Measurements from ENCODE around the gene RUFY4. TPM values are rescaled to one million over a fixed set of nuclear protein-coding genes. Genes with fewer than 3 reads are reported as not detected.

The RUFY4 gene
- total and polyA plus RNA-seq, 10 donors, result 0.32 to 4.5 (median 2.6) TPM

DNA sequence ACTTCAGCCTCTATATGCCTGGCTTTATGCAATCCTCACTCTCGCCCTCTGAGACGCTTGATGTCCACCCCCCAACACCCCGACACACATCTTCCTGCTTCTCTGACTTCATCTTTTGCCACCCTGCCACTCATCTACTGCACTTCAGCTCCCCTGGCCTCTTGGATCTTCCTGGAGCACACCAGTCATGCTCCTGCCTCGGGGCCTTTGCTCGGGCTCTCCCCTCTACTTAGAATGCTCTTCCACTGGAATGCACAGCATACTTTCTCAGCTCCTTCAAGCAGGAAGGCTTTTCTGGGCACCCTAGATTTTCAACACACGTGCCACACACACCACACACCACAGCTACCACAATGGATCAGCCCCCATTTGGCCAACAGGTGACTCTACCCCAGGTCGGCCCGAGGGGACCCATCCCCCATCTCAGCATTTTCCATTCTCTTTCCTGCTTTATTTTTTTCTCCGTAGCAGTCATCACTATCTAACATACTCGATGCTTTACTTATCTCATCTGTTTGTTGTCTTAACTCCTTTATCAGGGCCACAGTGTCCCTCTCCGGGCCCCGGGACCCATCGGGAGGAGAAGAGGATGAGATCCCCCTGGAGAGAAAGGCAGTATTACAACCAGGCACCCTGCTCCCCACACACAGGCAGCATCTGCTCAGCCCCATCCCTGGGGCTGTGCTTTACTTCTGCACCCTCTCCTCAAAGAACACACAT, 2.3 kb downstream of the RUFY4 start:
- Histone ChIP-seq H3K27me3 (replicated peaks in 1 of 7) (peaks cover 0 to 11% (median 0%) of the 10 kb centered on the region in 7 donors), H3K27ac (no peak overlapping the region), H3K9me3 (no peaks in the 10 kb centered on the region), H3K4me3 (no peak overlapping the region), H3K36me3 (no peaks in the 10 kb centered on the region), H3K4me1 (peaks cover 0 to 32% (median 14%) of the 10 kb centered on the region in 6 donors)
- TF ChIP-seq POLR2A (IDR thresholded peaks at IDR 0.05), result no peak
- TF ChIP-seq, protein P1, sequence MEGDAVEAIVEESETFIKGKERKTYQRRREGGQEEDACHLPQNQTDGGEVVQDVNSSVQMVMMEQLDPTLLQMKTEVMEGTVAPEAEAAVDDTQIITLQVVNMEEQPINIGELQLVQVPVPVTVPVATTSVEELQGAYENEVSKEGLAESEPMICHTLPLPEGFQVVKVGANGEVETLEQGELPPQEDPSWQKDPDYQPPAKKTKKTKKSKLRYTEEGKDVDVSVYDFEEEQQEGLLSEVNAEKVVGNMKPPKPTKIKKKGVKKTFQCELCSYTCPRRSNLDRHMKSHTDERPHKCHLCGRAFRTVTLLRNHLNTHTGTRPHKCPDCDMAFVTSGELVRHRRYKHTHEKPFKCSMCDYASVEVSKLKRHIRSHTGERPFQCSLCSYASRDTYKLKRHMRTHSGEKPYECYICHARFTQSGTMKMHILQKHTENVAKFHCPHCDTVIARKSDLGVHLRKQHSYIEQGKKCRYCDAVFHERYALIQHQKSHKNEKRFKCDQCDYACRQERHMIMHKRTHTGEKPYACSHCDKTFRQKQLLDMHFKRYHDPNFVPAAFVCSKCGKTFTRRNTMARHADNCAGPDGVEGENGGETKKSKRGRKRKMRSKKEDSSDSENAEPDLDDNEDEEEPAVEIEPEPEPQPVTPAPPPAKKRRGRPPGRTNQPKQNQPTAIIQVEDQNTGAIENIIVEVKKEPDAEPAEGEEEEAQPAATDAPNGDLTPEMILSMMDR (IDR thresholded peaks at IDR 0.05 in 8 of 11, conservative IDR thresholded peaks at IDR 0.05 in 3 of 11), result no peak
- no peak for TF ChIP-seq POLR2AphosphoS5 (IDR thresholded peaks at IDR 0.05)
- no peak for DNase-seq
- intact Hi-C loops (cut with DNase I; ENCODE audit: low total_unique reads), result loop anchor here (10.0 kb wide), 1 partner anchor 287 kb away; no protein-coding TSS in a partner anchor
- 75 to 90% (median 82%) methylated on average over 13 of the region's 13 CpGs for WGBS, 5 donors

DNA sequence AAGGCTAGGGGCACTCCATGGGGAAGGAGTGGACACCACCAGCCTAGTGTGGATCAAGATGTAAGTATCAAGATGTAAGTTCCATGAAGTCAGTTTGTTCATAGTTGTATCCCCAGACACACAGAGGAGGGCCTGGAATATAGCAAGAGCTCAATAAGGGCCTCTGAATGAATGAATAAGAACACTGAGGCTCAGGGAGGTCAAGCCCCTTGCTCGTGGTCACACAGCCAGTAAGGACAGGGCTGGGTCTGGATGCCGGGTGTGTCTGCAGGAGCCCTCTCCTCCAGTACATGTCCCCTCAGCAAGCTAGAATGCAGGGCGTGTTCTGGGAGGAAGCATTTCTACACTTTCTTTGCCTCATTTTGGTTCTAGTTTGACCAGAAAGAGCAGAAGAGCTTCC, 2.9 kb downstream of the RUFY4 start:
- Histone ChIP-seq H3K4me1 (peaks cover 0 to 26% (median 12%) of the 10 kb centered on the region in 6 donors), H3K27ac (no peak overlapping the region), H3K4me3 (no peak overlapping the region), H3K27me3 (replicated peaks in 1 of 7) (peaks cover 0 to 11% (median 0%) of the 10 kb centered on the region in 7 donors), H3K9me3 (no peaks in the 10 kb centered on the region), H3K36me3 (no peaks in the 10 kb centered on the region)
- 64 to 94% (median 84%) methylated on average over 3 of the region's 3 CpGs for WGBS, 5 donors
- DNase-seq, result no peak
- TF ChIP-seq POLR2A (IDR thresholded peaks at IDR 0.05) (no peak), POLR2AphosphoS5 (IDR thresholded peaks at IDR 0.05) (no peak)
- TF ChIP-seq, protein P1 (IDR thresholded peaks at IDR 0.05 in 8 of 11, conservative IDR thresholded peaks at IDR 0.05 in 3 of 11), result no peak
- intact Hi-C loops (cut with DNase I; ENCODE audit: low total_unique reads), result loop anchor here (10.0 kb wide), 1 partner anchor 287 kb away; no protein-coding TSS in a partner anchor

DNA sequence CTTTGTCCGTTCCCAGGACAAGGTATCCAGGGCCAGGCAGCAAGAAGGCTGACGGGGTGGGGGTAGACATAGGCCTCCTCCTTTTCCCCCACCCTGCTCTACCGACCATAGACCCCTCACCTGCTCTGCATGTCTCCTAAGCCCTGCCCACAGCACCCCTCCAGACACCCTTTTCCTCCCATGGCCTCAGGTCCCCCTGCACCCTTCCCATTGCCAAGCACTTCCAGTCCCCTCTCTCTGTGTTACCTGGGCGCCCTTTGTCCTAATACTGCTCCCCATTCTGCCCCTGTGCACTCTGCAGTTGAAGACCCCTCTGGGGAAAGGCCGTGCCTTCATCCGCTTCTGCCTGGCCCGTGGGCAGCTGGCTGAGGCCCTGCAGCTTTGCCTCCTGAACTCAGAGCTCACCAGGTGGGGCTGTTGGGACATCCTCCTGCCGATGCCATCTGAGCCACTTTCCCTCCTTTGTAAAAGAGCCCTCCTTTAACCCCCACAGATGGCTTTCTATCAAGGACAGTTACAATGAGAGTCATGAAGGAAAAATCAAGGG, 3.5 kb downstream of the RUFY4 start:
- 81 to 86% (median 85%) methylated on average over 8 of the region's 8 CpGs for WGBS, 5 donors
- TF ChIP-seq, protein P1 (IDR thresholded peaks at IDR 0.05 in 8 of 11, conservative IDR thresholded peaks at IDR 0.05 in 3 of 11), result no peak
- no peak for TF ChIP-seq POLR2AphosphoS5 (IDR thresholded peaks at IDR 0.05)
- TF ChIP-seq POLR2A (IDR thresholded peaks at IDR 0.05), result no peak
- Histone ChIP-seq H3K36me3 (no peaks in the 10 kb centered on the region), H3K27ac (no peak overlapping the region), H3K9me3 (no peaks in the 10 kb centered on the region), H3K27me3 (replicated peaks in 1 of 7) (peaks cover 0 to 10% (median 0%) of the 10 kb centered on the region in 7 donors), H3K4me3 (no peak overlapping the region), H3K4me1 (peaks cover 0 to 20% (median 6%) of the 10 kb centered on the region in 6 donors)
- DNase-seq, result no peak
- intact Hi-C loops (cut with DNase I; ENCODE audit: low total_unique reads), result loop anchor here (10.0 kb wide), 1 partner anchor 288 kb away; no protein-coding TSS in a partner anchor

DNA sequence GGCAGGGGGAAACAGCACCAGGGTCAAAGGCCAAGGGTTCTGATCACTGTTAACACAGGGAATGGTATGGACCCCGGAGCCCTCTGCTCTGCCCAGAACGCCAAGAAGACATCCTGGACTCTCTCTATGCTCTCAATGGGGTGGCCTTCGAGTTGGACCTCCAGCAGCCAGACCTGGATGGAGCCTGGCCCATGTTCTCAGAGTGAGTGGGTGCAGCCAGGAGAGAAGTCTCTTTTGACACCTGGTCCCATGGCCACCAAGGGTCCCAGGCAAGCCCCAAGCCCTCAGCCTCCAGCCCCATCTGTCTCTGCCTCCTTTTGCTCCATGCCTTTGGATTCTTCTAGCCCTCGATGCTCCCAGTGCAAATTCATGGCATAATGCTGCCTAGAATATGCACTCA, 4.1 kb downstream of the RUFY4 start:
- Histone ChIP-seq H3K27ac (no peak overlapping the region), H3K27me3 (replicated peaks in 1 of 7) (peaks cover 0 to 5% (median 0%) of the 10 kb centered on the region in 7 donors), H3K9me3 (no peaks in the 10 kb centered on the region), H3K4me1 (peaks cover 0 to 17% (median 6%) of the 10 kb centered on the region in 6 donors), H3K4me3 (no peak overlapping the region), H3K36me3 (no peaks in the 10 kb centered on the region)
- TF ChIP-seq POLR2A (IDR thresholded peaks at IDR 0.05), result no peak
- TF ChIP-seq POLR2AphosphoS5 (IDR thresholded peaks at IDR 0.05), result no peak
- WGBS, 5 donors, result 78 to 90% (median 82%) methylated on average over 4 of the region's 4 CpGs
- intact Hi-C loops (cut with DNase I; ENCODE audit: low total_unique reads), result loop anchor here (10.0 kb wide), 1 partner anchor 288 kb away; no protein-coding TSS in a partner anchor
- no peak for DNase-seq

Data from spleen (tissue), 11 donors.